Endothelial cell (in vitro differentiated cells): ENCODE measurements around the gene TMEM14A. TPM values are rescaled to one million over a fixed set of nuclear protein-coding genes. Genes with fewer than 3 reads are reported as not detected.
"Not testable (repeated sequence)": the region's sequence is repeated elsewhere in the genome, so short reads cannot be mapped to it uniquely, and the experiment has no call there.

Source experiments
- DNase-seq: peaks from one replicate; pipeline ENCODE4 v3.0.0; 2021; ENCODE audit warnings: low spot score
- H3K27ac Mint-ChIP-seq: one replicate; pipeline ENCODE4 v1.8.0; 2021; ENCODE audit warnings: mixed read lengths, inconsistent platforms; ENCODE audit not compliant: unreplicated experiment
- H3K27me3 Mint-ChIP-seq: one replicate; pipeline ENCODE4 v1.8.0; 2021; ENCODE audit warnings: mild to moderate bottlenecking, moderate library complexity, mixed read lengths, inconsistent platforms; ENCODE audit not compliant: unreplicated experiment
- H3K36me3 Mint-ChIP-seq: one replicate; pipeline ENCODE4 v1.8.0; 2021; ENCODE audit warnings: mild to moderate bottlenecking, low read depth, mixed read lengths, inconsistent platforms; ENCODE audit not compliant: unreplicated experiment
- H3K4me1 Mint-ChIP-seq: one replicate; pipeline ENCODE4 v1.8.0; 2021; ENCODE audit warnings: mild to moderate bottlenecking, mixed read lengths, inconsistent platforms; ENCODE audit not compliant: unreplicated experiment
- H3K4me3 Mint-ChIP-seq: one replicate; pipeline ENCODE4 v1.8.0; 2021; ENCODE audit warnings: mild to moderate bottlenecking, mixed read lengths, inconsistent platforms; ENCODE audit not compliant: unreplicated experiment
- H3K9me3 Mint-ChIP-seq: one replicate; pipeline ENCODE4 v1.8.0; 2021; ENCODE audit warnings: mixed read lengths, inconsistent platforms; ENCODE audit not compliant: unreplicated experiment
- CTCF ChIP-seq: fragments of 200-600 bp; sonication (generic); IDR thresholded peaks from one replicate; pipeline ENCODE4 v1.5.0; 2021; ENCODE audit warnings: antibody characterized with exemption; ENCODE audit not compliant: unreplicated experiment
- total RNA-seq: library from RNA; stranded (reverse); fragmentation: NEBNext Ultra II Directional; extraction: Animal tissue kit (Norgen Biotek cat#: 25700); gene quantifications from one replicate; pipeline ENCODE4 v1.2.1, GENCODE V29; 2021; ENCODE audit not compliant: unreplicated experiment

The TMEM14A gene
- total RNA-seq, 1 donor from 2014 or later: 15.2 TPM

GRCh38 chr6:52712136-52712535 lies 41.2 kb downstream of the TMEM14A start:
- H3K36me3 Mint-ChIP-seq: no peaks in the 10 kb centered on the region
- TF ChIP-seq CTCF: no peak
- H3K4me3 Mint-ChIP-seq: no peak overlapping the region
- no peaks in the 10 kb centered on the region for H3K9me3 Mint-ChIP-seq
- no peak for DNase-seq
- no peaks in the 10 kb centered on the region for H3K4me1 Mint-ChIP-seq
- H3K27ac Mint-ChIP-seq: no peak overlapping the region
- H3K27me3 Mint-ChIP-seq: peaks cover 1% of the 10 kb centered on the region

GRCh38 chr6:52714761-52715160 lies 43.8 kb downstream of the TMEM14A start:
- not testable (repeated sequence) for H3K9me3 Mint-ChIP-seq, H3K4me3 Mint-ChIP-seq, H3K27me3 Mint-ChIP-seq

GRCh38 chr6:52718550-52718949 lies 47.6 kb downstream of the TMEM14A start:
- no peaks in the 10 kb centered on the region for H3K4me1 Mint-ChIP-seq
- H3K4me3 Mint-ChIP-seq: no peak overlapping the region
- no peak for DNase-seq
- H3K27me3 Mint-ChIP-seq: peaks cover 1% of the 10 kb centered on the region
- no peak for TF ChIP-seq CTCF
- H3K9me3 Mint-ChIP-seq: no peaks in the 10 kb centered on the region
- H3K27ac Mint-ChIP-seq: no peak overlapping the region
- H3K36me3 Mint-ChIP-seq: no peaks in the 10 kb centered on the region

More at GRCh38 chr6:52714761-52715160, 43.8 kb downstream of the TMEM14A start:
- H3K4me1 Mint-ChIP-seq, H3K36me3 Mint-ChIP-seq, DNase-seq, H3K27ac Mint-ChIP-seq: not testable (repeated sequence)

- H3K36me3 Mint-ChIP-seq: no peaks in the 10 kb centered on the region
- no peak for DNase-seq
- H3K27ac Mint-ChIP-seq: no peak overlapping the region
- H3K4me1 Mint-ChIP-seq: peaks cover 7% of the 10 kb centered on the region
- TF ChIP-seq CTCF: no peak
- H3K27me3 Mint-ChIP-seq: no peaks in the 10 kb centered on the region
- H3K9me3 Mint-ChIP-seq: no peaks in the 10 kb centered on the region
- H3K4me3 Mint-ChIP-seq: no peak overlapping the region
Observed at GRCh38 chr6:52720321-52720720, 49.4 kb downstream of the TMEM14A start.

GRCh38 chr6:52724042-52724405 lies 53.1 kb downstream of the TMEM14A start:
- H3K4me3 Mint-ChIP-seq: no peak overlapping the region
- DNase-seq: no peak
- H3K9me3 Mint-ChIP-seq: no peaks in the 10 kb centered on the region
- H3K27me3 Mint-ChIP-seq: no peaks in the 10 kb centered on the region
- no peak overlapping the region for H3K27ac Mint-ChIP-seq
- no peaks in the 10 kb centered on the region for H3K36me3 Mint-ChIP-seq
- TF ChIP-seq CTCF: no peak
- H3K4me1 Mint-ChIP-seq: peaks cover 20% of the 10 kb centered on the region
